PFSK-1 (cell line): ENCODE results near the gene TMEM14C.

Source experiments
- POLR2AphosphoS5 ChIP-seq: IDR thresholded peaks from 2 replicates; pipeline ENCODE4 v1.6.1; 2012; ENCODE audit warnings: low read depth, mild to moderate bottlenecking, control low read depth, low read length, moderate library complexity
- TAF1 ChIP-seq: IDR thresholded peaks from 2 replicates; pipeline ENCODE4 v1.6.1; 2012; ENCODE audit warnings: low read length, control low read depth, borderline replicate concordance; ENCODE audit not compliant: insufficient read depth

GRCh38 chr6:10676403-10676802 is 46.5 kb upstream of the TMEM14C start:
- TF ChIP-seq POLR2AphosphoS5 (no peak), TAF1 (no peak)
